Measurements from ENCODE around the gene GAGE2A.

The GAGE2A gene

DNA sequence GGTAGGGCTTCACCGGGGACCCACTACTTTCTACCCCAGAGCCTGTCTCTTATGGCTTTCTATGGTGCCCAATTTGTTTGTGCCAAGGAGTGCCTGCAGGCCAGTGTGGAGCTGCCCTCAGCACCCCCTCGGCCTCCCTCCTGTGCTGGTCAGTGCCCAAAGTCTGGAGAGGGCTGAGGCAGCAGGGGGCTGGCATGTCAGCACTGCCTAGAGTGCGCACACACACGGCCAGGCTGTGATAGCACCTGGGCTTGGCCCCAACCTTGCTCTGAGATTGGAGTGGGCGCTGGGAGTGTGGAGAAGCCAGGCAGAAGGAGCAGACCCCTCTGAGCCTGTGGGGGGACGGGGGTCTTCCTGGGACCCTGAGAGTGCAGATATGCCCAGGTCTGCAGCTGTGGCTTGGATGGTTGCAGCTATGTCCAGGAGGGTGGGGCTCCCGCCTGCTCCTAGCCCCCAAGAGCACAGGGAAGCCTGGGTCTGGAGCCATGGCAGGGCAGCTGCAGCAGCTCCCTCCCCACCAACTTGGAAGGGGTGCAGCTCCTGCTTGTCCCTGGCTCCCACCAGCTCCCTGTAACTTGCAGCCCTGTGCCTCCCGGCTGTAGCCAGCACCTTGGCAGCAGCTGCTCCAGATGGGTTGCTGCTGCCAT is 55.8 kb downstream of the GAGE2A start:
- TF ChIP-seq POLR2AphosphoS5 (IDR thresholded peaks at IDR 0.05; ENCODE audit: low read depth, low read length) (no peak), POLR2A (IDR thresholded peaks at IDR 0.05; ENCODE audit: low read depth, low read length) (no peak), TAF1 (IDR thresholded peaks at IDR 0.05; ENCODE audit: borderline replicate concordance, low read depth, low read length) (no peak)
- no peak for FAIRE-seq

More for the DNA sequence above, 55.8 kb downstream of the GAGE2A start:
- DNase-seq (ENCODE audit: insufficient read length), result no peak

Measured in GM12892 (cell line).